Natural killer cell (primary cell): Measurements from ENCODE around the gene ADAP1. TPM values are rescaled to one million over a fixed set of nuclear protein-coding genes. Genes with fewer than 3 reads are reported as not detected.

ENCODE experiments used
- ATAC-seq, 3 donors: fragments of 150-1000 bp in 2 of 3; fragments of 200-7000 bp in 1 of 3; cut with Tn5 transposase; 1 replicate in 1 of 3; 2 replicates in 2 of 3; pipeline ENCODE4 v1.10.0; 2021; ENCODE audit warnings: mild to moderate bottlenecking in 2 of 3, moderate library complexity in 2 of 3
- DNase-seq, 2 donors: peaks; one replicate each; pipeline versions ENCODE4 v3.0.0 to v3.0.0-alpha.2; 2013 to 2021; ENCODE audit warnings: mixed read lengths in 1 of 2
- H3K27ac ChIP-seq: one replicate; pipeline ENCODE4 v1.5.1; 2013; ENCODE audit warnings: mild to moderate bottlenecking, low read length
- H3K27me3 ChIP-seq: one replicate; pipeline ENCODE4 v1.6.1; 2013; ENCODE audit warnings: low read length; ENCODE audit not compliant: control insufficient read depth, insufficient read depth
- H3K36me3 ChIP-seq: one replicate; pipeline ENCODE4 v1.6.1; 2013; ENCODE audit warnings: low read length; ENCODE audit not compliant: control insufficient read depth, insufficient read depth
- H3K4me1 ChIP-seq: one replicate; pipeline ENCODE4 v1.6.1; 2013; ENCODE audit warnings: low read length; ENCODE audit not compliant: control insufficient read depth, insufficient read depth
- H3K4me3 ChIP-seq: one replicate; pipeline ENCODE4 v1.5.1; 2013; ENCODE audit warnings: low read length
- H3K9me3 ChIP-seq: one replicate; pipeline ENCODE4 v1.6.1; 2013; ENCODE audit warnings: low read length; ENCODE audit not compliant: control insufficient read depth, insufficient read depth
- H3K27ac Mint-ChIP-seq, 2 donors: one replicate each; pipeline ENCODE4 v1.8.0; 2022; ENCODE audit warnings: mild to moderate bottlenecking in 2 of 2, mixed read lengths in 2 of 2, moderate library complexity in 1 of 2
- H3K27me3 Mint-ChIP-seq, 2 donors: one replicate each; pipeline ENCODE4 v1.8.0; 2022; ENCODE audit warnings: low read depth in 2 of 2, mixed read lengths in 2 of 2
- H3K36me3 Mint-ChIP-seq: one replicate; pipeline ENCODE4 v1.8.0; 2022; ENCODE audit warnings: mixed read lengths
- H3K4me1 Mint-ChIP-seq, 2 donors: one replicate each; pipeline ENCODE4 v1.8.0; 2022; ENCODE audit warnings: mixed read lengths in 2 of 2
- H3K4me3 Mint-ChIP-seq: one replicate; pipeline ENCODE4 v1.8.0; 2022; ENCODE audit warnings: mild to moderate bottlenecking, moderate library complexity, mixed read lengths
- H3K9me3 Mint-ChIP-seq, 2 donors: one replicate each; pipeline ENCODE4 v1.8.0; 2022; ENCODE audit warnings: mixed read lengths in 2 of 2
- WGBS: methylation state at CpG from one replicate; pipeline ENCODE4 v1.1.7; 2013; ENCODE audit warnings: missing lambda C conversion rate; ENCODE audit not compliant: insufficient coverage; 5-methylcytosine and 5-hydroxymethylcytosine counted together
- intact Hi-C: fragments of 100-400 bp; cut with micrococcal nuclease; formaldehyde crosslinking; loops from one replicate; pipeline ENCODE4 v1.14.2; 2022
- total RNA-seq, 4 donors: library from RNA; stranded (reverse); fragments of 120-200 nt in 1 of 4; gene quantifications; one replicate each; pipeline versions ENCODE4 v1.2.3 to v1.2.4, GENCODE V29; 2013 to 2022
- TF ChIP-seq, protein P1 (sequence below): fragments of 200-600 bp; IDR thresholded peaks from one replicate; pipeline ENCODE4 v1.8.0; 2022; ENCODE audit warnings: antibody characterized with exemption

ADAP1 gene
- total RNA-seq, 3 donors from 2014 or later (not counting 1 experiment from before 2014, with no cell fraction given), result 87.2 to 117 (median 89.2) TPM

GRCh38 chr7:919114-919442, 35.4 kb downstream of the ADAP1 start:
- Mint-ChIP-seq H3K4me1 (peaks cover 50 to 54% of the 10 kb centered on the region in 2 donors), H3K4me3 (no peak overlapping the region), H3K27me3 (no peaks in the 10 kb centered on the region), H3K36me3 (no peaks in the 10 kb centered on the region), H3K27ac (peak overlapping the region; percentile 60 to 95), H3K9me3 (no peaks in the 10 kb centered on the region)
- DNase-seq, result peak in 1 of 2 donors; percentile 13
- TF ChIP-seq, protein P1, sequence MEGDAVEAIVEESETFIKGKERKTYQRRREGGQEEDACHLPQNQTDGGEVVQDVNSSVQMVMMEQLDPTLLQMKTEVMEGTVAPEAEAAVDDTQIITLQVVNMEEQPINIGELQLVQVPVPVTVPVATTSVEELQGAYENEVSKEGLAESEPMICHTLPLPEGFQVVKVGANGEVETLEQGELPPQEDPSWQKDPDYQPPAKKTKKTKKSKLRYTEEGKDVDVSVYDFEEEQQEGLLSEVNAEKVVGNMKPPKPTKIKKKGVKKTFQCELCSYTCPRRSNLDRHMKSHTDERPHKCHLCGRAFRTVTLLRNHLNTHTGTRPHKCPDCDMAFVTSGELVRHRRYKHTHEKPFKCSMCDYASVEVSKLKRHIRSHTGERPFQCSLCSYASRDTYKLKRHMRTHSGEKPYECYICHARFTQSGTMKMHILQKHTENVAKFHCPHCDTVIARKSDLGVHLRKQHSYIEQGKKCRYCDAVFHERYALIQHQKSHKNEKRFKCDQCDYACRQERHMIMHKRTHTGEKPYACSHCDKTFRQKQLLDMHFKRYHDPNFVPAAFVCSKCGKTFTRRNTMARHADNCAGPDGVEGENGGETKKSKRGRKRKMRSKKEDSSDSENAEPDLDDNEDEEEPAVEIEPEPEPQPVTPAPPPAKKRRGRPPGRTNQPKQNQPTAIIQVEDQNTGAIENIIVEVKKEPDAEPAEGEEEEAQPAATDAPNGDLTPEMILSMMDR, result no peak
- 91% methylated on average over 13 of the region's 13 CpGs for WGBS
- peaks cover 50% of the 10 kb centered on the region for H3K4me1 ChIP-seq
- H3K36me3 ChIP-seq, result peaks cover 3% of the 10 kb centered on the region
- intact Hi-C loops, result no loop called here
- ATAC-seq, result no peak
- no peaks in the 10 kb centered on the region for H3K27me3 ChIP-seq
- H3K9me3 ChIP-seq, result no peaks in the 10 kb centered on the region
- H3K4me3 ChIP-seq, result no peak overlapping the region
- H3K27ac ChIP-seq, result no peak overlapping the region

GRCh38 chr7:918441-919113, 35.9 kb downstream of the ADAP1 start:
- Mint-ChIP-seq H3K4me3 (no peak overlapping the region), H3K36me3 (no peaks in the 10 kb centered on the region), H3K27ac (no peak overlapping the region), H3K27me3 (no peaks in the 10 kb centered on the region), H3K4me1 (peaks cover 48 to 54% of the 10 kb centered on the region in 2 donors), H3K9me3 (no peaks in the 10 kb centered on the region)
- Histone ChIP-seq H3K27me3 (no peaks in the 10 kb centered on the region), H3K4me1 (peaks cover 48% of the 10 kb centered on the region), H3K4me3 (no peak overlapping the region), H3K9me3 (no peaks in the 10 kb centered on the region), H3K27ac (no peak overlapping the region), H3K36me3 (peaks cover 3% of the 10 kb centered on the region)
- TF ChIP-seq, protein P1, result no peak
- DNase-seq, result peak in 1 of 2 donors; percentile 14
- intact Hi-C loops, result no loop called here
- no peak for ATAC-seq
- 94% methylated on average over 21 of the region's 21 CpGs for WGBS

DNA sequence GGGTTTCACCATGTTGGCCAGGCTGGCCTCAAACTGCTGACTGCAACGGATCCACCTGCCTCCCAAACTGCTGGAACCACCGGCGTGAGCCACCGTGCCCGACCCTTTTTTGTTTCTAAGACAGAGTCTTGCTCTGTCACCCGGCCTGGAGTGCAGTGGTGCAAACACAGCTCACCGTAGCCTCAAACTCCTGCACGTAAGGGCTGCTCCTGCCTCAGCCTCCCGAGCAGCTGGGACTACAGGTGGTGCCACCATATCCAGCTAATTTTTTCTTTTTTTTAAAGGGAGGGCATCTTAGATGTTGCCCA, 36.4 kb downstream of the ADAP1 start:
- TF ChIP-seq, protein P1, result no peak
- no peak overlapping the region for H3K4me3 ChIP-seq
- H3K27me3 Mint-ChIP-seq, result no peaks in the 10 kb centered on the region
- ATAC-seq, result no peak
- no peaks in the 10 kb centered on the region for H3K9me3 ChIP-seq
- H3K27ac Mint-ChIP-seq, result peak overlapping the region in 1 of 2 donors; percentile 33
- H3K4me3 Mint-ChIP-seq, result no peak overlapping the region
- no peaks in the 10 kb centered on the region for H3K36me3 Mint-ChIP-seq
- peak in 1 of 2 donors; percentile 9 for DNase-seq
- WGBS, result 88% methylated on average over 9 of the region's 9 CpGs
- H3K27ac ChIP-seq, result no peak overlapping the region
- H3K4me1 ChIP-seq, result peaks cover 43% of the 10 kb centered on the region
- H3K9me3 Mint-ChIP-seq, result no peaks in the 10 kb centered on the region
- no peaks in the 10 kb centered on the region for H3K27me3 ChIP-seq
- H3K4me1 Mint-ChIP-seq, result peaks cover 43 to 54% of the 10 kb centered on the region in 2 donors
- H3K36me3 ChIP-seq, result peaks cover 3% of the 10 kb centered on the region
- intact Hi-C loops, result no loop called here
